ENCODE measurements around the gene UBE2Q1.

GRCh38 chr1:154559466-154560044 lies 1.1 kb upstream of the UBE2Q1 start:
- TF ChIP-seq POLR2AphosphoS5 (IDR thresholded peaks at IDR 0.05) (no peak), CTCF (IDR thresholded peaks at IDR 0.05) (peak; percentile 89 to 95 (median 94))

All from upper lobe of left lung (tissue), 4 donors.